HUES64 (cell line): Measurements from ENCODE around the gene ABHD12.

Experiments
- H3K27ac ChIP-seq: 2 replicates; pipeline ENCODE4 v1.7.0; 2013; ENCODE audit warnings: low read depth, low read length, inconsistent platforms
- H3K27me3 ChIP-seq: 2 replicates; pipeline ENCODE4 v1.6.1; 2013; ENCODE audit warnings: mild to moderate bottlenecking, low read length; ENCODE audit not compliant: insufficient read depth
- H3K36me3 ChIP-seq: 2 replicates; pipeline ENCODE4 v1.6.1; 2013; ENCODE audit warnings: mild to moderate bottlenecking, low read length; ENCODE audit not compliant: insufficient read depth
- H3K4me1 ChIP-seq: 2 replicates; pipeline ENCODE4 v1.6.1; 2013; ENCODE audit warnings: mild to moderate bottlenecking, low read length, moderate library complexity; ENCODE audit not compliant: insufficient read depth
- H3K4me3 ChIP-seq: 2 replicates; pipeline ENCODE4 v1.5.1; 2013; ENCODE audit warnings: mild to moderate bottlenecking, low read length, moderate library complexity
- H3K9ac ChIP-seq: 2 replicates; pipeline ENCODE4 v1.6.1; 2013; ENCODE audit warnings: mild to moderate bottlenecking, low read depth, low read length
- H3K9me3 ChIP-seq: 2 replicates; pipeline ENCODE4 v1.6.1; 2013; ENCODE audit warnings: low read depth, low read length; ENCODE audit not compliant: insufficient read depth
- WGBS: fragments of 150-250, 120-280 bp; methylation state at CpG from one replicate; pipeline ENCODE4 v1.1.7; 2013; ENCODE audit warnings: missing lambda C conversion rate; 5-methylcytosine and 5-hydroxymethylcytosine counted together

ABHD12 gene

GRCh38 chr20:25310268-25310920 is 80.2 kb downstream of the ABHD12 start:
- Histone ChIP-seq H3K4me3 (no peak overlapping the region), H3K9me3 (no peaks in the 10 kb centered on the region), H3K27ac (peak overlapping the region; percentile 50; the same call in 1 of the 2 replicates), H3K9ac (no peak overlapping the region), H3K36me3 (peaks cover 35% of the 10 kb centered on the region), H3K4me1 (peaks cover 8% of the 10 kb centered on the region; the same call in 1 of the 2 replicates), H3K27me3 (no peaks in the 10 kb centered on the region)
- WGBS: 76% methylated on average over 6 of the region's 6 CpGs

- peak overlapping the region; percentile 50; the same call in 1 of the 2 replicates for H3K27ac ChIP-seq
- WGBS: 93% methylated on average over 18 of the region's 18 CpGs
- H3K9me3 ChIP-seq: no peaks in the 10 kb centered on the region
- H3K27me3 ChIP-seq: no peaks in the 10 kb centered on the region
- peaks cover 32% of the 10 kb centered on the region for H3K36me3 ChIP-seq
- no peak overlapping the region for H3K4me3 ChIP-seq
- H3K4me1 ChIP-seq: peaks cover 8% of the 10 kb centered on the region; the same call in 1 of the 2 replicates
- peak overlapping the region; percentile 37; the same call in 1 of the 2 replicates for H3K9ac ChIP-seq
These were observed 81.0 kb downstream of the ABHD12 start for GRCh38 chr20:25309395-25310267.

GRCh38 chr20:25308671-25309394 is 81.8 kb downstream of the ABHD12 start:
- Histone ChIP-seq H3K9me3 (no peaks in the 10 kb centered on the region), H3K27ac (no peak overlapping the region), H3K9ac (no peak overlapping the region), H3K36me3 (peaks cover 31% of the 10 kb centered on the region), H3K27me3 (no peaks in the 10 kb centered on the region), H3K4me3 (no peak overlapping the region), H3K4me1 (peaks cover 8% of the 10 kb centered on the region; the same call in 1 of the 2 replicates)
- 94% methylated on average over 17 of the region's 17 CpGs for WGBS

- H3K4me1 ChIP-seq: peaks cover 8% of the 10 kb centered on the region; the same call in 1 of the 2 replicates
- no peak overlapping the region for H3K27ac ChIP-seq
These were observed 82.5 kb downstream of the ABHD12 start for GRCh38 chr20:25308083-25308491.

GRCh38 chr20:25306991-25307903 is 83.4 kb downstream of the ABHD12 start:
- WGBS: 94% methylated on average over 10 of the region's 10 CpGs
- Histone ChIP-seq H3K9ac (no peak overlapping the region), H3K36me3 (peaks cover 40% of the 10 kb centered on the region), H3K9me3 (no peaks in the 10 kb centered on the region), H3K27me3 (no peaks in the 10 kb centered on the region), H3K4me3 (no peak overlapping the region), H3K27ac (no peak overlapping the region), H3K4me1 (peaks cover 8% of the 10 kb centered on the region; the same call in 1 of the 2 replicates)

More at GRCh38 chr20:25308083-25308491, 82.5 kb downstream of the ABHD12 start:
- H3K27me3 ChIP-seq: no peaks in the 10 kb centered on the region
- H3K9me3 ChIP-seq: no peaks in the 10 kb centered on the region
- 95% methylated on average over 13 of the region's 13 CpGs for WGBS
- H3K4me3 ChIP-seq: no peak overlapping the region
- H3K9ac ChIP-seq: no peak overlapping the region
- peaks cover 34% of the 10 kb centered on the region for H3K36me3 ChIP-seq

- Histone ChIP-seq H3K27me3 (no peaks in the 10 kb centered on the region), H3K27ac (no peak overlapping the region), H3K9me3 (no peaks in the 10 kb centered on the region), H3K9ac (no peak overlapping the region), H3K4me1 (no peaks in the 10 kb centered on the region), H3K36me3 (peaks cover 47% of the 10 kb centered on the region), H3K4me3 (no peak overlapping the region)
- WGBS: 92% methylated on average over 11 of the region's 11 CpGs
These were observed 86.5 kb downstream of the ABHD12 start for GRCh38 chr20:25304025-25304549.

GRCh38 chr20:25303292-25304024 is 87.2 kb downstream of the ABHD12 start:
- H3K4me1 ChIP-seq: no peaks in the 10 kb centered on the region
- H3K9me3 ChIP-seq: no peaks in the 10 kb centered on the region
- no peaks in the 10 kb centered on the region for H3K27me3 ChIP-seq
- 95% methylated on average over 11 of the region's 12 CpGs for WGBS
- no peak overlapping the region for H3K27ac ChIP-seq
- H3K36me3 ChIP-seq: peaks cover 47% of the 10 kb centered on the region
- H3K9ac ChIP-seq: no peak overlapping the region
- no peak overlapping the region for H3K4me3 ChIP-seq

GRCh38 chr20:25302596-25302995 is 88.0 kb downstream of the ABHD12 start:
- Histone ChIP-seq H3K9me3 (no peaks in the 10 kb centered on the region), H3K27ac (no peak overlapping the region), H3K4me3 (no peak overlapping the region), H3K27me3 (no peaks in the 10 kb centered on the region), H3K36me3 (peaks cover 38% of the 10 kb centered on the region), H3K9ac (no peak overlapping the region), H3K4me1 (no peaks in the 10 kb centered on the region)
- WGBS: 90% methylated on average over 6 of the region's 6 CpGs

GRCh38 chr20:25301357-25301920 is 89.2 kb downstream of the ABHD12 start:
- Histone ChIP-seq H3K27ac (no peak overlapping the region), H3K9me3 (no peaks in the 10 kb centered on the region), H3K4me3 (no peak overlapping the region), H3K36me3 (peaks cover 33% of the 10 kb centered on the region), H3K4me1 (0 out of 2 replicates have a peak, but pooled peaks cover 4% of the 10 kb centered on the region), H3K9ac (no peak overlapping the region), H3K27me3 (no peaks in the 10 kb centered on the region)
- 91% methylated on average over 9 of the region's 9 CpGs for WGBS
